Stimulated activated CD4-positive, alpha-beta T cell treated with anti-CD3 and anti-CD28 coated beads, Interleukin-15, amount 100 ng/mL, for 48 hours (primary cell): Measurements from ENCODE around the gene HOXD9.

Source experiments
- DNase-seq, 2 donors: peaks; one replicate each; pipeline ENCODE4 v3.0.0-alpha.2; 2020; ENCODE audit warnings: low read depth in 2 of 2

The HOXD9 gene

DNA sequence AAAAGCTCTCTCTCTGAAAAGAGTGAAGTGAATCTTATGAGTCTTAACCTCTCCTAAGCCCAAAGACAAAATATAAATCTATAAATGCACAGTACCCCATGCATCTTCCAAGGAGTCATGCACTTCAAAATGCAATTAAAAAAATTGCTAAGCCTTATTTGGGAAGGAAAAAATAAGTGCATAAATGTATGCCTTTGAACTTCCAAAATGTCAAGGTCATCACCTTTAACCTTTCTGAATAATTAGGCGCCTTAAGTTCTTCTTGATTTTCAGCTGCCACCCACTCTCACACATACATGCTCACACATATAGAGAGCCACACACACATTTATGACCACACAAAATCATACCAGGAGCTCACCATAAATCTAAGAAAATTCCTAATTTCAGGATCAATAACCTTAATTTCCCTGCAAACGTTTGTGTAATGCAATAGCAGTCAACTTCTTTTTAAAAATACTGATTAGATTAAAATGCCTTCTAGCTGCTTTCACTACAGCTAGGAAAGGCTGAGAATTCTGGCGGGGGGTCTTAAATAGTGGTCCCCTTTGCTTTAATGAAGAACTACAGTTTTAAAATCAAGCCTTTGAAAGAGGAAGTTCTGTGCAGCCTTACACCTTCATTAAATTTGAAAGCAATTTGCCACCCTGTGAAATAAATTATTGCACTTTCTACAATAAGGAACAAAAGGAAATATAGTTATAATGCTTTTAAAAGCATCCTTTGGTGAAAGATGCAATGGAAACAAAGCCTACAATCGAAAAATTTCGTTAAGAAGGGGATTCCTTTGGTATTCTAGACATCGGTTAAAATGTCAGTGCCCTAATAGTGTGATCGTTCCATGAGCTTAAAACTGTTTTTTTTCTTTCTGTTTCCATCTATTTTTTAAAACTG is 11.9 kb upstream of the HOXD9 start:
- no peak for DNase-seq

DNA sequence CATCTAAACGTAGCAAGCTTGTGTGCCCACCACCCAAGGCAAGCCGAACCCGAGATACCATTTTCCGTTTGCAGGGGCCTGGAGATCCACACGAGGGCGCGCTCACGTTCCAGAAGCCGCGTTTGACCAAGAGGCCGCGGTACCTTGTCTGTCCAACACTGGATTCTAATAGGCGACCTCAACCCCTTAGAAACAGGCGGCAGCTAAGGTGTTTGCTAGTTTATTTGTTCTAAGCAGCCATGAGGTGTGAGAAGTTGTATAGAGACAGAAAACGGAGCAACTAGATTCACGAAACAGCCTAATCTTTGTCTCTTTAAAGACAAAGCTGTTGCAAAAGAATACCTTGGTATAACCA is 11.2 kb upstream of the HOXD9 start:
- no peak for DNase-seq

DNA sequence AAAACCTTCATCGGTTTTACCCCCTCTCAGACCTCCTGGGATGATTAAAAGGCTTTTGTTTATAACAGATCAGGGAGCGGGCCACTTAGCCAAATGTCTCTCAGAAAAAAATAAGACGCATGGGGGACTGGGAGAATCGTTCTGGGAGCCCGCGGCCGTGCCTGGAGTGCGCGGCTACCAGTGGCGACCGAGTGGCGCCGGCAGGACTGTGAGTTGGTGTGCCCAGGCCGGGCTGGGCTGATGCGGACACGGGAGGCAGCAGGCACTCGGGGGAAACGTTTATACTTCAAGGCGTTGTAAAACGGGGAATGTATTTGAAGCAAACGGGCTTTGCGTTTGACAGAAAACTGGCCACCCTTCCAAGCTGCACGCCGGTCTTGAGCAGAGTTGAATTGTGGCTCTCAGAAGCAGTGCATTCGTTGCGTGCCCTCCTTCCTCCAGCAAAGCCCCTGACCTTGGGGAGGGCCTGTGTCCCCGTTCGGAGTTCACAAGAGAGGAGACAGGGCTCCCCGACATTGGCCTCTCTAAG is 10.6 kb upstream of the HOXD9 start:
- DNase-seq, result no peak

DNA sequence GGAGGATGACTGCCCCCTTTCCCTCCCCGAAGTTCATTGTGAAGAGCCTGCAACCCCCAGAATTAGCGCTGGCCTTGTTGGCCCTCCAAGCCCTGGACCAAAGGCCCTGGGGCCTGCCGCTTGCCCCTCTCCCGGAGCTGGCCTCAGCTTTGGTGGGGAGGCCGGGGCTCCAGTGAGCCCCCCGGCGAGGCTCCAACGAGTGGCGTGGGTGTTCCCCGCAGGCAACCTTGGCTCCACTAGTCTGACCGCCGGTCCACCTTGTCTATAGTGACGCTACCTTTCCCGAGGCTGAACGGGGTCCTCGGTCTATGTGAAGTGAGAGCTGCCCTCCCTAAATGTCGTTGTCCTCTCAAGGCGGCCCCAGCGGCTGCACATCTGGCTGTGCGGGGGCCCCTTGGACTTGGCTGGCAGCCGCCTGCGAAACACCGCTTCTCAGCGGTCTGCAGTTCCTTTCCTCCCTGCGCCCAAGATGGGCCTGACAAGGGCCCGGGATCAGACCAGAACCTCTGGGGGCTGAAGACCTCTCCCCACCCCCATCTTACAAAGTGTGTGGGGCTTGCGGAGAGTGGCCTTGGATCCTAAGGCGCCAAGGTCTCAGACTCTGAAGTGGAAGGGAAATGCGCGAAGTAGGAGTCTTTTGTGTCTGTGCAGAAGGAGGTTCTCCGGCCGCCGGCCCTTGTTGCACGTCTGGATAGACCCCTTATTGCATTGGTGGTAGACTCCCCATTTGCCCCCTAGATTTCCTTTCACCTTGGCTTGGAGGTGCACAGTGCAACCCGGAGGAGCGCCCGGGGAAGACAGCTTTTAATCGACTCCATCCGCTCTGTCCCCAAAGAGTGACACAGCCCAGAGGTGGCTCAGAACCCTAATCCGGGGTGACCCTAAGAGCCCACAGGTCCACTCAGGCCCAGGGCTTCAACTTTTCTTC is 9.9 kb upstream of the HOXD9 start:
- DNase-seq, result no peak

- no peak for DNase-seq
Observed at GRCh38 chr2:176114120-176114929, 8.2 kb upstream of the HOXD9 start.

DNA sequence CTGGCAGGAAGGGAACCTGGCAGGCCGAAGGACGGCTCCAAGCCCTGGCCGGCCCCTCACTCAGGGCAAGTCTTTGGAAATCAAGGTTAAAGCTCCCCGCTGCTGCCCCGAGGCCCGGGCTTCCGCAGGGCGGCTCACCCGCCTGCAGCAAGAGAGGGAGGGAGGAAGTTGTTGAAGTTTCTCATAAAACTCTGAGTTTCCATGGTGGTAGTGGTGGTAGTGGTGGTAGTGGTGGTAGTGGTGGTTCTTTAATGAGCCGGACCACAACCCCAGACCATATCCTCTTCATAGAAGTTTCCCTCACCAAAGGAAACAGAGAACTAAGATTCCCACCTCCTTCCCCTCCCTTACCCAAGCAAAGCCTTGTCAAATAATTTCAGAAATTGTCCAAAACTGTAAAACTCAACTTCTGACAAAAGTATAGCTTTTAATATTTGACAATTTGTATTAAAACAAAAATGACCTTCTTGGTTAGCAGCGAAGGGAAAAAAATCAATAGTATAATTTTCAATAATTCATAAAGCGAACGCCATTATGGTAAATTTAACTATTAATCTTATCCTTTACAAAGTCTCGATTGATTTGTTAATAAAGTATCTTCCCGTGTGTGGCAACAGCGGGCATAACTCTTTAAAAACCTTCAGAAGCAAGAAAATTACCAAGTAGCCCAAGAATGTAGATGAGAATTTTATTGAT is 7.4 kb upstream of the HOXD9 start:
- DNase-seq, result no peak

DNA sequence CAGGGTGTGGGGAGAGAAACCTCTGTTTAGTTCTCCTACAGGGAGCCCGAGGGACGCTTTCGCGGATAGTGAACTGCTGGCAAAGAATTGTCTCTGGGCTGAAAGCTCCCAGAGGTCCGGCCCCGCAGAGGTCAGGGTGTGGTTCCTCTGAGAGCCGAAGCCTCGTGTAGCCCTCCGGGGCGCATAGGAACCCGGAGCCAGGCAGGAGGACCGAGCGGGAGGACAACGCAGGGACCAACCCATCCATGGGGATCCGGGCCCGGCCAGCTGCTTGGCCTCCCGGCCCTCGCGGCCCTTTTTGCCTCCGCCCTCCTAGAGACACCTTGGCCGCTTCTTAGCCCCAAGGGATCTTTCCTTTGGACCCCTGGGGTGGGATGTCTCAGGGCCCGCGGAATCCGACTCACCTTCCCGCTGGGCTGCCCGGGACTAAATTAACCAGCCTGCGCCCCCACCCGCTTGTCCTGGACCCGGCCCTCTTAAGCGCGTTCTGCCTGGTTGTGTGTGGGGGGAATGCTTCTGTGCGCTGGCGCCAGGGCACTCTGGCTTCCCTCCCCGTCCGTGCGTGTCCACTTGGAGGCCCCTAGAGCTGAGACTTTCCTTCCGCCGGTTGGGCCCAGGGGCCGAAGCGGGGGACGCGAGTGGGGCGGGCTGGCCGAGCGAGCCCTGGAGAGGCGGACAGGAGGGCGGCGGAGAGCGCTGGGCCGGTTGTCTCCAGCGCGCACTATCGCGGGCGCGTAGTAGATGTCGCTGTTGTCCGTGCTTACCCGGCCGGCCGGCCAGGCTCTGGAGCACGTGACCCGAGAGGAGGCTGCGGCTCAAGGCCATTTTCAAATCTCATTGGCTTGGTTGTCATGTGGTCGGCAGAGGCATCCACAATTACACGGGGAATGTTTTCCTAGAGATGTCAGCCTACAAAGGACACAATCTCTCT is 6.4 kb upstream of the HOXD9 start, which contains the start of gene HOXD10:
HOXD10 (plus strand) TSS at position 896 of the 931 bp plus-strand sequence. CDS start 56 bp downstream, outside the sequence.
- DNase-seq, result no peak

DNA sequence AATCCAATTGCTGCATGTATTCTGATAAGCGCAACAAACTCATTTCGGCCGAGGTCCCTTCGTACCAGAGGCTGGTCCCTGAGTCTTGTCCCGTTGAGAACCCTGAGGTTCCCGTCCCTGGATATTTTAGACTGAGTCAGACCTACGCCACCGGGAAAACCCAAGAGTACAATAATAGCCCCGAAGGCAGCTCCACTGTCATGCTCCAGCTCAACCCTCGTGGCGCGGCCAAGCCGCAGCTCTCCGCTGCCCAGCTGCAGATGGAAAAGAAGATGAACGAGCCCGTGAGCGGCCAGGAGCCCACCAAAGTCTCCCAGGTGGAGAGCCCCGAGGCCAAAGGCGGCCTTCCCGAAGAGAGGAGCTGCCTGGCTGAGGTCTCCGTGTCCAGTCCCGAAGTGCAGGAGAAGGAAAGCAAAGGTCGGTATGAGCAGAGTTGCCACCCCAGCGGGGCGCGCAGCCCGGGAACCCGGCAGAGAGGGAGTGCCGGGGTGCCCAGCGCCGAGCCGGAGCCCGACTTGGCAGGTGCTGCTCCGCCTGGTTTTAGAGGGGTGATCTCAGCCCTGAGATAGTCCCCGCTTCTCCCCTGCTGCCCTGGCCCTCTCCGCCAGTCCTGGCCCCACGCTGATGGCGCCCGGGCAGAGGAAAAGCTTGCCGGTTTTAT is 5.2 kb upstream of the HOXD9 start:
- no peak for DNase-seq

DNA sequence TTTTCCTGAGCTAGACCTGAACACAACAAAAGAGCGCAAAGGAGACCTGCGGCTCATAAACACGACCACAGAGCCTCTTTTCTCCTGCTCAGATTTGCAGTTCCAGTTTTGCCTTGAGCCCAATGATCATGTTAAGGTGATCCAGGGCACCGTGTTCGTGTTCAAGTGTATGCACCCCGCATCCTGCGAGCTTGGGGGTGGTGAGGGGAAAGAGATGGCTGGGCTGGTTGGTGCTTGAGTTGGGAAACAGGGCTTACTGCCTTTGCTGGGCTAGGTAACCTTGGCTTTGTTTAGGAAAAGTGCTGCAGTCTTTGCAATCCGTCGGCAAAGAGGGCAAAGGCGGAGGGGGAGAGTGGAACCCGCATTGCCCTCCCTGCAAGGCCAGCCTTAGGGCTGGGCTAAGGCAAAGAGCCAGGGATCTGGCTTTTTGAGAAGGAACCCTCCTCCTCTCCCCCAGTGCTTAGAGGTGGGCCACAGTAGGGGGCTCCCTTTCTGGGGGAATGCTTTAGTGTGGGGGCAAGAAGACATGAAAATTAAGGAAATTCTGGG is 4.6 kb upstream of the HOXD9 start:
- DNase-seq, result no peak

GRCh38 chr2:176118601-176119339 is 3.7 kb upstream of the HOXD9 start:
- DNase-seq, result no peak

DNA sequence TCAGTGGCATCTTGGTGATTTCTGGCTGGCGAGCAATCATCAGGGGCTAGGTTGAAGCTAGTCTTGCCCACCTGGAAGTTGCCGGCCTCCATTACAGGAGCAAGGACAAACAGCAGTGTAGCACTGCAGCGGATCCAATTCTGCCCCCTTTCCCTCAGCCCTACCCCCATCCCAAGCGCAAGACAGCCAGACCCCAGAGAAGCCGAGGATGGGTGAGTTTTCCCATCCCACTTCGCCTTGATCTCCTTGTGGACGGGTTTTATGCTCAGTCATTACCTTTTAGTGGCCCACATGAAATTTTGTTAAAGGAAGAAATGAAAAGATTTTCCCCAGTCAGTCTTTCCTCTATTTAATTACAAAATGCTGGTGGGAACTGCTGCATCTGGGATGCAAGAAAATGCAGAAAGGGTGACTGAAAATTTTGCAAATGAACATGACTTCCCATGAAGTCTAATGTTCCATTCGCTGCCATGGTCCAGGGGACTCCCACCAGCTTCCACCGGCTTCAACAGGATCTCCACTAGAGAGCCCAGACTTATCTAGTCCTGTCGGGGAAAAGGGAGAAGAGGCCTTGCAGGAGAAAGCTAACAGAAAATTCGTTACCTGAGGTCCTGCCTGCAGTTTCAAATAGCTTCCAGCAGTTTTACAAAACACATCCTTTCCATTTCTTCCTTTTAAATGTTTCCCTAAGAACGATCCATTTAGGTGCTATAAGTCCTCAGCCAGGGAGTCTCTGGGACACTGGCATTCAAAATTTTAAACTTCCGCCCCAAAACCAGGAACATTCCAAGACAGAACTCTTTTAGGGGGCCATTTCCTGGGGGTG is 1.9 kb upstream of the HOXD9 start:
- DNase-seq, result no peak

DNA sequence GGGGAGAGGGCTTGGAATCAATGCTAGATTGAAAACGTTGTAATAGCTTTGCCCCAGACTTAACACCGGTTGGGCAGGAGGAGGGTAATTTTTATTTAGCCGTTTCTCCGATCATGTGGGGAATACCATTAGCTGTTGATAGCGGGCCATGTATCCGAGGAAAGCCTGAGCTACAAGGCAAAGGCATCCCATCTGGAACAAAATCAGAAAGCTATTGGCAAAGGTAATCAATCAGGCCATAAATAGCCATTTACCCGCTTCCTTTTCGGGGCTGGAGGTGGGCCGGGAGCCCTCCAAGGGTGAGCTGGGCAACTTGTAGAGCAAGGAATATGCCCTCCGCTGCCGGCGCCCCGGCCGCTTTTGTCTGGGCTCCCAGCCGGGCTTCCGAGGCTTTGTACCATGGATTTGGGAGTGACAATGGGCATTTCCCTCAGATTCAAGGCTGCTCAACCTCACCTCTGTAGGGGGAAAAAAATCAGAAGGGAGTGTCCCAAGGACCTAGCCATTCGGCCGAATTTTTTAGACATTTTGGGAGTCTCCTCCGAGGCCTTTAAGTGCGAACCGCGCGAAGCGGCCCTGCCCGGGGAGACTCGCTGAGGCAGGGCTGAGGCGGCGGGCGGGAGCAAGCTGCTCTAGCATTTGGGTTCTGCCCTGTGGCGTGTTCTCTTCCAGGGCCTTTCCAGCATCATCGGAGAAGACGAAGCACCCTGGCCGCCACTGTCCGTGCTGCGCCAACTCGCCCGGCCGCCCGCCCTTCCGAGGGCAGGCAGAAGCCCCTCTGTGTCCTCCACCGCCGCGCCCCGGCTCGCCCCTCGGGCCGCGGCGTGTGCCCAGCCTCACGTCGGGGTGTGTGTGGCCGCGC is 1.1 kb upstream of the HOXD9 start:
- DNase-seq, result no peak

DNA sequence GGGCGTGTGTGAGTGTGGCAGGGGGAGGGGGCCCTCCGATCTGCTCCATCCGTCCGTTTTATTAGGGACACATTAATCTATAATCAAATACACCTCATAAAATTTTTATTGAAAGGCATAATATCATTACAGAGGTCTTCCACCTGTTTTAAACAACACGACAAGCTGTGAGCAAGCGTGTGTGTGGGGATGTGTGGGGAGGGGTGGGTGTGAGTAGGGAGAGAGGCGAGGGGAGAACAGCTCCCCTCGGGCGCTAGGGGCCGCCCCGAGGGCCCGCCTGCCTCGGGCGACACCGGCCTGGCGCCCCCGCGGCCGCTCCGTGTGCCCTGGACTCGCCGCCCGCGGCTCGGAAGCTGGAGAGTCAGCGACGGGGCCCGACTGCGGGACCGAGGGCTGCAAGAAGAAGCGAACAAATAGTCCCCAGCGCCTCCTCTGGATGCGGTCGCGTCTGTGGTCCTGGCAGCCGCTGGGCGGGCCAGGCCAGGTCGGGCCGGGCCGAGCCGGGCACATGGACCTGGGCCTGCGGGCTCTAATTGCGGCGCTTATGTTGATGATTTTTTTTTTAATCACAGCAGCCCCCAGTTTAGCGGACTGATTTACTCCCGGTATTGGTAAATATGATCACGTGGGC is 352 bp upstream of the HOXD9 start:
- DNase-seq, result no peak

DNA sequence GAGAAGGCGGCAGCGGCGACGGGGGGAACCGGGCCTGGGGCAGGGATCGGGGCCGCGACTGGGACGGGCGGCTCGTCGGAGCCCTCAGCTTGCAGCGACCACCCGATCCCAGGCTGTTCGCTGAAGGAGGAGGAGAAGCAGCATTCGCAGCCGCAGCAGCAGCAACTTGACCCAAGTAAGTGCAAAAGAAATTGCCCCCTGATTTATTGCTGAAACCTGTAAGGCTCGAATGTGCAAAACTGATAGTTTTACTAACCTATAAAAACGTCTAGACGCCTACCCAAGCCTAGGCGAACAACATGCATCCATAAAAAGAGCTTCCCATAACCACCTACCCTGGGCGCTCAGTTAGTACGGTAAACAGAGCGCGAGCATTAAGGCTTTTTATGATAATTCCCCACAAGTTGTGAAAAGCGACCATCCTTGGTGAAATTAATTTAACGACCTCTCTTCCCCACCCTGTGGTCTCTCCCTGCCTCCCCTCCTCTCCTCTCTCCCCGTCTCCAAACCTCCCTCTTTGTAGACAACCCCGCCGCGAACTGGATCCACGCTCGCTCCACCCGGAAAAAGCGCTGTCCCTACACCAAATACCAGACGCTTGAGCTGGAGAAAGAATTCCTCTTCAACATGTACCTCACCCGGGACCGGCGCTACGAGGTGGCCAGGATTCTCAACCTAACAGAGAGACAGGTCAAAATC is 1.0 kb downstream of the HOXD9 start:
- no peak for DNase-seq
